ENCODE results near the gene MXD4. TPM values are rescaled to one million over a fixed set of nuclear protein-coding genes. Genes with fewer than 3 reads are reported as not detected.
A peak's percentile ranks its signal among the peaks of the same experiment; 100 is the strongest.

Gene MXD4
- total and polyA plus RNA-seq, 9 of the 15 experiments (the other 6 are each of a cell fraction or from before 2014, with no cell fraction given): 0.06 to 13.5 (median 5.9) TPM

DNA sequence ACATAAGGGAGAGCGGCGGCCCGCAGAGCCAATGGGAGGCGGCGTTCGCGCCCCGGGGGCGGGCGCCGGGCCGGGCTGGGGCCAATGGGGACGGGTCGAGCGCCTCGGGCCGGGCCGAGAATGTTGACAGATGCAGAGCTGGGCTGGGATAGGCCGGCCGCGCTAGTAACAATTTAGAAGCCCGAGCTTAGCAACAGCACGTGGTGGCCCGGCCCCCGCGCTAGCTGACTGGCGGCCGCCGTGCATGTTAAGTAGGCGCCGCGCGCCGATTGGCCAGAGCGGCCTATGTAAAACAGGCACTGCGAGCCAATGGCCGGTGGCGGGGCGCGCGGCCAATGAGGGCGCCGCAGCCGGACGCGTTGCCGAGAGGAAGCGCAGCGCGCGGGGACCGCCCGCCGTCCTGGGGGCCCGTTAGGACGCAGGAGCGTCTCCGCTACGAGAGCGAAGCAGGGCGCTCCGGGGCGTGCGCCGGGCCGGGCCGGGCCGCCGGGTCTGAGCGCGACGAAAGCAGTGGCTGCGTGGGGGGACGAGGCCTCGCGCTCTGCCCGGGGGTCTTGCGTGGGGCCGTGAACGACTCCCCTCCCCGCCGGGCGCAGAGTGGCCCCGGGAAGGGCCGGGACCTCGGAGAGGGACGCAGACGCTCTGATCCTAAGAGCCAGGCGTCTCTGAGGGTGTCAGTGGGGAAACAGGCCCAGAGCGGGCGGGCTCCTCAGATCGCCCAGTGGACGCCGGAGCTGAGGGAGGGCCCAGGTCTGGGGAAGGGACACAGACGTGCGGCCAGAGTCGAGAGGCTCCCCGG lies 435 bp upstream of the MXD4 start (continued):
- TF ChIP-seq ZNF695 (CRISPR knock-in tag; IDR thresholded peaks at IDR 0.05): no peak
- no peak for TF ChIP-seq PPARD (CRISPR knock-in tag; IDR thresholded peaks at IDR 0.05)
- no peak for TF ChIP-seq TCFL5 (CRISPR knock-in tag; conservative IDR thresholded peaks at IDR 0.05)
- peak; percentile 97 for TF ChIP-seq ZFX (CRISPR knock-in tag; IDR thresholded peaks at IDR 0.05)
- no peak for TF ChIP-seq STAT5B (CRISPR knock-in tag; IDR thresholded peaks at IDR 0.05)
- TF ChIP-seq, protein P1, sequence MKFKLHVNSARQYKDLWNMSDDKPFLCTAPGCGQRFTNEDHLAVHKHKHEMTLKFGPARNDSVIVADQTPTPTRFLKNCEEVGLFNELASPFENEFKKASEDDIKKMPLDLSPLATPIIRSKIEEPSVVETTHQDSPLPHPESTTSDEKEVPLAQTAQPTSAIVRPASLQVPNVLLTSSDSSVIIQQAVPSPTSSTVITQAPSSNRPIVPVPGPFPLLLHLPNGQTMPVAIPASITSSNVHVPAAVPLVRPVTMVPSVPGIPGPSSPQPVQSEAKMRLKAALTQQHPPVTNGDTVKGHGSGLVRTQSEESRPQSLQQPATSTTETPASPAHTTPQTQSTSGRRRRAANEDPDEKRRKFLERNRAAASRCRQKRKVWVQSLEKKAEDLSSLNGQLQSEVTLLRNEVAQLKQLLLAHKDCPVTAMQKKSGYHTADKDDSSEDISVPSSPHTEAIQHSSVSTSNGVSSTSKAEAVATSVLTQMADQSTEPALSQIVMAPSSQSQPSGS (CRISPR knock-in tag; IDR thresholded peaks at IDR 0.05): no peak
- TF ChIP-seq SMARCC2 (IDR thresholded peaks at IDR 0.05; ENCODE audit: low read depth): no peak
- no peak for TF ChIP-seq ZSCAN32 (CRISPR knock-in tag; IDR thresholded peaks at IDR 0.05)
- TF ChIP-seq NR1H2 (CRISPR knock-in tag; IDR thresholded peaks at IDR 0.05): no peak
- TF ChIP-seq BACH1 (tag; IDR thresholded peaks at IDR 0.05): no peak
- no peak for TF ChIP-seq HLTF (IDR thresholded peaks at IDR 0.05)
- TF ChIP-seq, protein P2, sequence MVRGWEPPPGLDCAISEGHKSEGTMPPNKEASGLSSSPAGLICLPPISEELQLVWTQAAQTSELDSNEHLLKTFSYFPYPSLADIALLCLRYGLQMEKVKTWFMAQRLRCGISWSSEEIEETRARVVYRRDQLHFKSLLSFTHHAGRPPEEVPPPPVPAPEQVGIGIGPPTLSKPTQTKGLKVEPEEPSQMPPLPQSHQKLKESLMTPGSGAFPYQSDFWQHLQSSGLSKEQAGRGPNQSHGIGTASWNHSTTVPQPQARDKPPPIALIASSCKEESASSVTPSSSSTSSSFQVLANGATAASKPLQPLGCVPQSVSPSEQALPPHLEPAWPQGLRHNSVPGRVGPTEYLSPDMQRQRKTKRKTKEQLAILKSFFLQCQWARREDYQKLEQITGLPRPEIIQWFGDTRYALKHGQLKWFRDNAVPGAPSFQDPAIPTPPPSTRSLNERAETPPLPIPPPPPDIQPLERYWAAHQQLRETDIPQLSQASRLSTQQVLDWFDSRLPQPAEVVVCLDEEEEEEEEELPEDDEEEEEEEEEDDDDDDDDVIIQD (CRISPR knock-in tag; IDR thresholded peaks at IDR 0.05): no peak
- TF ChIP-seq CBX5 (IDR thresholded peaks at IDR 0.05; ENCODE audit: borderline replicate concordance, low read depth): no peak
- peak; percentile 51 for TF ChIP-seq FIP1L1 (IDR thresholded peaks at IDR 0.05; ENCODE audit: low read depth, low read length, poor library complexity, severe bottlenecking)
- TF ChIP-seq ZFP30 (CRISPR knock-in tag; IDR thresholded peaks at IDR 0.05; ENCODE audit: borderline replicate concordance): no peak
- TF ChIP-seq ZFP36 (IDR thresholded peaks at IDR 0.05; ENCODE audit: low read depth, low read length, partially characterized antibody): peak; percentile 11
- TF ChIP-seq, protein P3, sequence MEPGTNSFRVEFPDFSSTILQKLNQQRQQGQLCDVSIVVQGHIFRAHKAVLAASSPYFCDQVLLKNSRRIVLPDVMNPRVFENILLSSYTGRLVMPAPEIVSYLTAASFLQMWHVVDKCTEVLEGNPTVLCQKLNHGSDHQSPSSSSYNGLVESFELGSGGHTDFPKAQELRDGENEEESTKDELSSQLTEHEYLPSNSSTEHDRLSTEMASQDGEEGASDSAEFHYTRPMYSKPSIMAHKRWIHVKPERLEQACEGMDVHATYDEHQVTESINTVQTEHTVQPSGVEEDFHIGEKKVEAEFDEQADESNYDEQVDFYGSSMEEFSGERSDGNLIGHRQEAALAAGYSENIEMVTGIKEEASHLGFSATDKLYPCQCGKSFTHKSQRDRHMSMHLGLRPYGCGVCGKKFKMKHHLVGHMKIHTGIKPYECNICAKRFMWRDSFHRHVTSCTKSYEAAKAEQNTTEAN (CRISPR knock-in tag; IDR thresholded peaks at IDR 0.05): no peak
- TF ChIP-seq, protein P4, sequence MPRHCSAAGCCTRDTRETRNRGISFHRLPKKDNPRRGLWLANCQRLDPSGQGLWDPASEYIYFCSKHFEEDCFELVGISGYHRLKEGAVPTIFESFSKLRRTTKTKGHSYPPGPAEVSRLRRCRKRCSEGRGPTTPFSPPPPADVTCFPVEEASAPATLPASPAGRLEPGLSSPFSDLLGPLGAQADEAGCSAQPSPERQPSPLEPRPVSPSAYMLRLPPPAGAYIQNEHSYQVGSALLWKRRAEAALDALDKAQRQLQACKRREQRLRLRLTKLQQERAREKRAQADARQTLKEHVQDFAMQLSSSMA (CRISPR knock-in tag; IDR thresholded peaks at IDR 0.05): no peak
- no peak for TF ChIP-seq TRIM28 (IDR thresholded peaks at IDR 0.05)
- no peak for TF ChIP-seq FOXJ3 (CRISPR knock-in tag; IDR thresholded peaks at IDR 0.05)
- no peak for TF ChIP-seq HOXB6 (CRISPR knock-in tag; IDR thresholded peaks at IDR 0.05; ENCODE audit: borderline replicate concordance)

All from K562 (cell line).